GM23248 (cell line): ENCODE results near the gene EXOSC10. TPM values are rescaled to one million over a fixed set of nuclear protein-coding genes. Genes with fewer than 3 reads are reported as not detected.

Experiments
- DNase-seq: peaks from one replicate; pipeline ENCODE4 v3.0.0-alpha.2; 2015
- H2AFZ ChIP-seq: fragments of 200-600 bp; sonication (generic); 2 replicates; pipeline ENCODE4 v1.6.1; 2016; ENCODE audit warnings: antibody characterized with exemption
- H3F3A ChIP-seq: fragments of 200-600 bp; sonication (generic); 2 replicates; pipeline ENCODE4 v1.6.1; 2016; ENCODE audit warnings: mild to moderate bottlenecking, antibody characterized with exemption, mixed run types; ENCODE audit not compliant: insufficient read depth
- H3K27ac ChIP-seq: fragments of 200-600 bp; sonication (generic); 2 replicates; pipeline ENCODE4 v1.5.1; 2016; ENCODE audit warnings: mild to moderate bottlenecking
- H3K27me3 ChIP-seq: fragments of 200-600 bp; sonication (generic); replicated peaks from 2 replicates; pipeline ENCODE4 v1.6.1; 2016; ENCODE audit warnings: mild to moderate bottlenecking; ENCODE audit not compliant: insufficient read depth
- H3K36me3 ChIP-seq: fragments of 200-600 bp; sonication (generic); 2 replicates; pipeline ENCODE4 v1.6.1; 2016; ENCODE audit warnings: low read depth, mild to moderate bottlenecking
- H3K4me1 ChIP-seq: fragments of 200-600 bp; sonication (generic); 2 replicates; pipeline ENCODE4 v1.6.1; 2016; ENCODE audit warnings: mild to moderate bottlenecking; ENCODE audit not compliant: insufficient read depth
- H3K4me2 ChIP-seq: fragments of 200-600 bp; sonication (generic); one replicate; pipeline ENCODE4 v1.6.1; 2016; ENCODE audit warnings: mild to moderate bottlenecking; ENCODE audit not compliant: unreplicated experiment
- H3K4me3 ChIP-seq: fragments of 200-600 bp; sonication (generic); 2 replicates; pipeline ENCODE4 v1.5.1; 2016; ENCODE audit warnings: mild to moderate bottlenecking
- H3K79me2 ChIP-seq: fragments of 200-600 bp; sonication (generic); 2 replicates; pipeline ENCODE4 v1.6.1; 2016; ENCODE audit warnings: mild to moderate bottlenecking; ENCODE audit not compliant: insufficient read depth
- H3K9ac ChIP-seq: fragments of 200-600 bp; sonication (generic); 2 replicates; pipeline ENCODE4 v1.6.1; 2016; ENCODE audit warnings: mild to moderate bottlenecking
- H3K9me2 ChIP-seq: fragments of 200-600 bp; sonication (generic); 2 replicates; pipeline ENCODE4 v1.6.1; 2016; ENCODE audit warnings: mixed run types, mild to moderate bottlenecking, moderate library complexity; ENCODE audit not compliant: insufficient read depth
- H3K9me3 ChIP-seq: fragments of 200-600 bp; sonication (generic); one replicate; pipeline ENCODE4 v1.6.1; 2017; ENCODE audit warnings: low read depth
- H4K20me1 ChIP-seq: fragments of 200-600 bp; sonication (generic); 2 replicates; pipeline ENCODE4 v1.6.0; 2016; ENCODE audit not compliant: insufficient read depth
- EZH2 ChIP-seq: fragments of 200-600 bp; sonication (generic); IDR thresholded peaks from 2 replicates; pipeline ENCODE4 v1.6.1; 2018; ENCODE audit warnings: antibody characterized with exemption, mild to moderate bottlenecking; ENCODE audit not compliant: insufficient read depth, poor library complexity, severe bottlenecking
- EZH2phosphoT487 ChIP-seq: fragments of 200-600 bp; sonication (generic); IDR thresholded peaks from 2 replicates; pipeline ENCODE4 v1.6.1; 2018; ENCODE audit warnings: antibody characterized with exemption, moderate library complexity, mild to moderate bottlenecking, low read depth; ENCODE audit not compliant: insufficient read depth
- WGBS, 2 experiments: methylation state at CpG; one replicate each; pipeline ENCODE4 v1.1.6; 2015 to 2017; ENCODE audit warnings: low lambda C conversion rate in 2 of 2, low coverage in 1 of 2; ENCODE audit errors: missing lambda C conversion rate in 2 of 2; 5-methylcytosine and 5-hydroxymethylcytosine counted together
- in situ Hi-C: fragments of 300-500 bp; cut with MboI; formaldehyde crosslinking; loops from 2 replicates; pipeline ENCODE4 v1.15.0; 2020
- polyA plus RNA-seq: library from polyadenylated mRNA; unstranded; fragments of >200 nt; fragmentation: Nextera tagmentation; extraction: Ambion mirVana; gene quantifications from 2 replicates; pipeline ENCODE4 v1.2.1, GENCODE V29; 2016
- total RNA-seq: library from RNA; depleted of rRNA; stranded (reverse); fragments of >200 nt; shearing (Covaris generic); gene quantifications from 2 replicates; pipeline ENCODE4 v1.2.3, GENCODE V29; 2014; rRNA removed

EXOSC10 gene
- 45.4 and 60.8 TPM in 2 replicates for total RNA-seq
- polyA plus RNA-seq = 50.9 and 51.2 TPM in 2 replicates

- Histone ChIP-seq H3K9me2 (no peaks in the 10 kb centered on the region), H2AFZ (peak within 1 kb of the TSS; percentile 94), H3F3A (no peaks in the 10 kb centered on the region), H3K9me3 (no peaks in the 10 kb centered on the region), H3K27ac (peak within 1 kb of the TSS; percentile 74), H3K36me3 (peaks cover 22% of the 10 kb centered on the region), H3K27me3 (no peaks in the 10 kb centered on the region), H3K79me2 (peaks cover 39% of the 10 kb centered on the region), H3K4me2 (peak within 1 kb of the TSS; percentile 94), H3K4me3 (peak within 1 kb of the TSS; percentile 96), H4K20me1 (no peaks in the 10 kb centered on the region), H3K4me1 (peaks cover 10% of the 10 kb centered on the region), H3K9ac (peak within 1 kb of the TSS; percentile 98)
- 1% methylated on average over 55 of the region's 78 CpGs for WGBS, 2 experiments
- in situ Hi-C loops = no loop called here
- no peak for TF ChIP-seq EZH2phosphoT487
- peak; percentile 97 for DNase-seq
Measured at GRCh38 chr1:11099310-11100148, at the start of gene EXOSC10. Gene EXOSC10 (minus strand): TSS chr1:11099869. CDS start chr1:11099831, 38 bp downstream.

- Histone ChIP-seq H3K4me3 (no peak overlapping the region), H3K27me3 (no peaks in the 10 kb centered on the region), H2AFZ (no peak overlapping the region), H3K9me3 (no peaks in the 10 kb centered on the region), H3K9ac (no peak overlapping the region), H3K27ac (no peak overlapping the region), H3K79me2 (no peaks in the 10 kb centered on the region), H3F3A (no peaks in the 10 kb centered on the region), H3K4me1 (0 out of 2 replicates have a peak, but pooled peaks cover 4% of the 10 kb centered on the region), H4K20me1 (no peaks in the 10 kb centered on the region), H3K4me2 (no peak overlapping the region), H3K36me3 (peaks cover 11% of the 10 kb centered on the region; the same call in 1 of the 2 replicates), H3K9me2 (no peaks in the 10 kb centered on the region)
- WGBS, 2 experiments = 77 to 83% methylated on average over 4 of the region's 4 CpGs
- TF ChIP-seq EZH2phosphoT487 (no peak), EZH2 (no peak)
- DNase-seq = peak; percentile 59
- in situ Hi-C loops = no loop called here
Measured at GRCh38 chr1:11147197-11147770, 47.6 kb upstream of the EXOSC10 start.

DNA sequence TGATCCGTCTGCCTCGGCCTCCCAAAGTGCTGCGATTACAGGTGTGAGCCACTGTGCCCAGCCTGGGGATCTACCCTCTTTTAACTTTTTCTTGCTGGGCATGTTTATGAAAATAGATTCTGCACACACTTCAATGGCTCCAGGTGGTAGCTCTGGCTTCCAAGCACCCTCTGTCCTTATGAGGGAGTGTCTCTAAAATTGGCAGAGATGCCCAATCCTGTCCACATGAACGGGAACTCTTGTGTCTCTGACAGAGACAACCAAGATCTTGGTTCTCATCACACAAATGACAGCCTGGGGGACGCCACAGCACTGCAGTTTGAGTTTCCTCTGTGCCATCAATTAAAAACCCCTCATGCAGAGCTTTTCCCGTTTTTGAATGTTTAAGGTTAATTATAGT is 46.1 kb upstream of the EXOSC10 start:
- Histone ChIP-seq H3K9ac (no peak overlapping the region), H3K9me2 (no peaks in the 10 kb centered on the region), H3K4me1 (0 out of 2 replicates have a peak, but pooled peaks cover 4% of the 10 kb centered on the region), H4K20me1 (no peaks in the 10 kb centered on the region), H3K27me3 (no peaks in the 10 kb centered on the region), H3K79me2 (no peaks in the 10 kb centered on the region), H3K4me3 (no peak overlapping the region), H3K9me3 (no peaks in the 10 kb centered on the region), H3K36me3 (peaks cover 11% of the 10 kb centered on the region; the same call in 1 of the 2 replicates), H2AFZ (no peak overlapping the region), H3F3A (no peaks in the 10 kb centered on the region), H3K27ac (no peak overlapping the region), H3K4me2 (no peak overlapping the region)
- WGBS, 2 experiments = 97 to 98% methylated on average over 6 of the region's 6 CpGs
- in situ Hi-C loops = no loop called here
- DNase-seq = no peak
- no peak for TF ChIP-seq EZH2phosphoT487
- TF ChIP-seq EZH2 = no peak

GRCh38 chr1:11144570-11145256 is 45.0 kb upstream of the EXOSC10 start:
- no peaks in the 10 kb centered on the region for H3F3A ChIP-seq
- 0 out of 2 replicates have a peak, but pooled peaks cover 4% of the 10 kb centered on the region for H3K4me1 ChIP-seq
- no peak overlapping the region for H3K9ac ChIP-seq
- no peak overlapping the region for H3K4me2 ChIP-seq
- H4K20me1 ChIP-seq = no peaks in the 10 kb centered on the region
- H3K9me2 ChIP-seq = no peaks in the 10 kb centered on the region
- H3K9me3 ChIP-seq = no peaks in the 10 kb centered on the region
- 54 to 55% methylated on average over 12 of the region's 12 CpGs for WGBS, 2 experiments
- no peak for DNase-seq
- no peak for TF ChIP-seq EZH2
- TF ChIP-seq EZH2phosphoT487 = no peak
- H3K4me3 ChIP-seq = no peak overlapping the region
- no peak overlapping the region for H2AFZ ChIP-seq
- no peaks in the 10 kb centered on the region for H3K27me3 ChIP-seq
- H3K79me2 ChIP-seq = no peaks in the 10 kb centered on the region
- in situ Hi-C loops = no loop called here
- H3K27ac ChIP-seq = no peak overlapping the region
- peaks cover 11% of the 10 kb centered on the region; the same call in 1 of the 2 replicates for H3K36me3 ChIP-seq
